Neuron (in vitro differentiated cells): ENCODE results near the gene MPPED1.

ENCODE experiments used
- H2AFZ ChIP-seq: one replicate; pipeline ENCODE4 v1.6.1; 2013; ENCODE audit warnings: low read depth, mild to moderate bottlenecking, inconsistent platforms, low read length, moderate library complexity
- H3K27me3 ChIP-seq: one replicate; pipeline ENCODE4 v1.6.1; 2013; ENCODE audit warnings: low read length; ENCODE audit not compliant: insufficient read depth
- H3K36me3 ChIP-seq: one replicate; pipeline ENCODE4 v1.6.1; 2013; ENCODE audit warnings: low read length; ENCODE audit not compliant: insufficient read depth
- H3K4me1 ChIP-seq: one replicate; pipeline ENCODE4 v1.6.1; 2013; ENCODE audit warnings: low read length; ENCODE audit not compliant: insufficient read depth
- H3K4me3 ChIP-seq: 2 replicates; pipeline ENCODE4 v1.5.1; 2013; ENCODE audit warnings: mild to moderate bottlenecking, low read length, moderate library complexity
- H3K9me3 ChIP-seq: one replicate; pipeline ENCODE4 v1.6.1; 2013; ENCODE audit warnings: low read length

MPPED1 gene

DNA sequence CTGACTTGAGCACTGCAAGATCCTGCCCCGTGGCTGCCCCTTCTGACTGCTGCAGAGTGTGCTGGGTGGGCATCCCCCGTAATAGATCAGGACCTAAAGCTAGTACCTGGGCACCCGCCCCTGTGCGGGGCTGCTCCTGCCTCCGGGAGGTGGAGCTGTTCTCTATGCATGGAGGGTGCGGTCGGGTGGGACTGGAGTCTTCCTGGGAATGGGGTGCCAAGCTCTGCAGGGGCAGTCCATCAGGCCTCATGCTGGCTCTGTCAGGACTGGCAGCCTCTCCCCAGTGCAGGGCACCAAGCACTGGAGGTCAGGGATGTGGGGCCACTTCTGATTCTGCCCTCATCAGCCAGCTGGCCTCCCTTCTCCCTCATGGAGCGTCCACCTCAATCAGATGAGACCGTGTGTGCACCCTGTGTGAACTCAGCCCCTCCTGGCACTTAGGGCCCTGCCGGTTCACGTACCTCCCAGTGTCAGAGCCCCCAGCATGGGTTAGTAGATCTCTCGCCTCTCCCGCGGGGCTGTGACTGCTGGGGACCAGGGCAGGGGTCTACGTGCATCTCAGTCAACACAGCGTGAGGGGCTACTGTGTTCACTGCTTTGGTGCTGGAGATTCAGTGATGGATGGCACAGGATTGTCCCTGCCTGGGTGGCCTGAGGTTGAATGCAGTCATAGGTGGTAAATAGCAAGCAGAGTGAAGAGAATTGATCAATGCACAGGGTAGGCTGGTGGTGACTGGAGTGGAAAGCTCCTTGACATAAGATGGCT, 30.8 kb downstream of the MPPED1 start:
- H3K27me3 ChIP-seq, result peaks cover 27% of the 10 kb centered on the region
- H3K9me3 ChIP-seq, result no peaks in the 10 kb centered on the region
- no peak overlapping the region for H2AFZ ChIP-seq
- H3K4me3 ChIP-seq, result no peak overlapping the region
- H3K36me3 ChIP-seq, result no peaks in the 10 kb centered on the region
- H3K4me1 ChIP-seq, result no peaks in the 10 kb centered on the region

DNA sequence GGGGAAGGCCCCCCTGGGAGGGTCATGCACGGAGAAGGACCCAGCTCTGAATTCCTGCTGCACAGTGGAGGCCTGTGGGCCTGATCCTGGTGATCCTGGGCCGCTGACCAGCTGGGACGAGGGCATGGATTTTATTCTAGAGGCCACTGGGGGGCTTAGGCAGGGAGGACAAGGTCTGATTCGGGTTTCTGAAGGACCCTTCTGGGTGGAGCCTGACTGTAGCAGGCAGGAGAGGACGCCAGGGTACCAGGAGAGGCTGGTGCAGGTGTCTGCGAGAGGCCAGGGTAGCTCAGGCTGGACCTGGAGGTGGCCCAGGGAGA, 31.3 kb downstream of the MPPED1 start:
- Histone ChIP-seq H3K4me1 (no peaks in the 10 kb centered on the region), H3K36me3 (no peaks in the 10 kb centered on the region), H3K27me3 (peaks cover 27% of the 10 kb centered on the region), H3K4me3 (no peak overlapping the region), H3K9me3 (no peaks in the 10 kb centered on the region), H2AFZ (no peak overlapping the region)

DNA sequence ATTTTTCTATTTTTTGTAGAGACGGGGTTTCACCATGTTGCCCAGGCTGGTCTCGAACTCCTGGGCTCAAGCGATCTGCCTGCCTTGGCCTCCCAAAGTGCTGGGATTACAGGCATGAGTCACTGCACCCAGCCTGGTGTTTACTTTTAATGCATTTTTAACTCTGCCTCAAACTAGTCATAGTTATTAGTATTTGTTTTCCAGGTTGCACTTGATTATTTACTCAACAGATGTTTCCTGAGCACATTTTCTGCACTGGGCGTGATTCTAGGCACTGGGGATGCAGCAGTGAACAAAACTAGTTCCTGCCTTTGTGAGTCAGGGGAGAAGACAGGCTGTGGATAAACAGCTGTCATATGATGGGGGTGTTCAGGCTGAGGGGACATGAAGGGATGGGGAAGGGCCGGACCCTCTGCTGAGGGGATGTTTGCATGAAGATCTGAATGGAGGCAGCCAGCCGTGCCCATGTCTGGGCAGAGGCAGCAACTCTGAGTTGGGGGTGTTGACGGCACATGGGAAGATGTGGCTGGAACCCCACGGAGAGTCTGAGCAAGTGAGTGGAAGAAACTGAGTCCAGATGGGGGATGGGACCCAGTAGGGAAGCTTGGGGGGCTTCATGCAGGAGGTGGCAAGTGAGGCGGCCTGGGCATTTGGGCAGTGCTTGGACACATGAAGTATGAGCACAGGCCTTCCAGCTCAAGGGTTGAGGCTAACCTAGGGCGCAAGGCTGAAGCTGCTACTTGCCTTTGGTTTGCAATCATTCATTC, 34.4 kb downstream of the MPPED1 start:
- no peaks in the 10 kb centered on the region for H3K36me3 ChIP-seq
- no peak overlapping the region for H3K4me3 ChIP-seq

DNA sequence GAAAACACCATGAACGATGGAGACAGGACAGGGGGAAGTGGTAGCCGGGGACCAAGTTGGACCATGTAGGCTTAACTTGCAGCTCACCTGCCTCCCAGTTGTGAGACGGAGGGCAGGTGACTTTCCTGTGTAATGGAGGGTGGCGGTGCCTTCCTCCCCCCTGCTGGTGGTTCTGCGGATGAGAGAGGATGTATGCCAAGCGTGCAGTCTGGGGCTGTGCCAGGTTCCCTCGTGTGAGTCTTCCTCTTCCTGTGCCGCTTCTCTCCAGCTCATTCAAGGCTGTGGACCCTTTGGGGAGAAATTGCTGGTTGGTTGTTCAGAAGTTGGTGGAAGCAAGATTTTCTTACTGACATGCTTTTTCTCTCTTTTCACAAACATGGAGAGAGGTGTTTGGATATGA, 35.1 kb downstream of the MPPED1 start:
- no peaks in the 10 kb centered on the region for H3K4me1 ChIP-seq
- H2AFZ ChIP-seq, result no peak overlapping the region
- no peak overlapping the region for H3K4me3 ChIP-seq
- peaks cover 14% of the 10 kb centered on the region for H3K27me3 ChIP-seq
- H3K9me3 ChIP-seq, result no peaks in the 10 kb centered on the region
- no peaks in the 10 kb centered on the region for H3K36me3 ChIP-seq

More for the DNA sequence above, 34.4 kb downstream of the MPPED1 start:
- Histone ChIP-seq H3K4me1 (no peaks in the 10 kb centered on the region), H3K27me3 (peaks cover 20% of the 10 kb centered on the region), H3K9me3 (no peaks in the 10 kb centered on the region), H2AFZ (no peak overlapping the region)

DNA sequence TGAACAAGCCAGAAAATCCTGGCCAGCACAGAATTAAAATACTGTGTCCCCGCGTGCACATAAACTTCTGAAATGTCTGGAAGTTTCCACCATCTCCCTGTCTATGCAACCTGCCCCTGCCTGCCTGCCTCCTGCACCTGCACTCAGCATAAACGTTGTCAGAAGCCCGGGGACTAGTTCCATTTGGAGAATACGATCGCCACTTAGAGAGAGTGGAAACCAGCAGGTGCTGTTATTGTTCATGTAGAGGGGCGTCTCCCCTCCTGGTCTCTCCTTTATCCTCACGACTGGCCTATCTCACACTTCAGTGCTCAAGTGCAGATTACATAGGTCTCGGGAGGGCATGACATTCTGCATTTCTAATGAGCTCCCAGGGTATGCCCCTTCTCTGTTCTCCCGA, 35.6 kb downstream of the MPPED1 start:
- Histone ChIP-seq H3K4me1 (no peaks in the 10 kb centered on the region), H3K4me3 (no peak overlapping the region), H2AFZ (no peak overlapping the region), H3K9me3 (no peaks in the 10 kb centered on the region), H3K36me3 (no peaks in the 10 kb centered on the region), H3K27me3 (peaks cover 10% of the 10 kb centered on the region)

DNA sequence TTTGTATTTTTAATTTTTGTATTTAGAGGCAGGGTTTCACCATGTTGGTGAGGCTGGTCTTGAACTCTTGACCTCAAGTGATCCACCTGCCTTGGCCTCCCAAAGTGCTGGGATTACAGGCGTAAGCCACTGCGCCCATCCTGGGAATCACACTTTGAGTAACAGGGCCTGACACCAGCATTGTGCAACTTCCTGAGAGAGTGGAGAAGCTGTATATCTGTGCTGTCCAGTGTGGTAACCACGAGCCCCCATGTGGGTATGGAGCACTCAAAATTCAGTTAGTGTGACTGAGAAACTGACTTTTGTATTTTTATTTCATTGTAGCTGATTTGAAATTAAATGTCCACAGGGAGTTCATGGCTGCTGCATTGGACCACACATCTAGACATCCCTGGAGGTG, 36.2 kb downstream of the MPPED1 start:
- no peak overlapping the region for H3K4me3 ChIP-seq
- H3K36me3 ChIP-seq, result no peaks in the 10 kb centered on the region
- peaks cover 4% of the 10 kb centered on the region for H3K27me3 ChIP-seq
- no peaks in the 10 kb centered on the region for H3K9me3 ChIP-seq
- no peaks in the 10 kb centered on the region for H3K4me1 ChIP-seq
- no peak overlapping the region for H2AFZ ChIP-seq

DNA sequence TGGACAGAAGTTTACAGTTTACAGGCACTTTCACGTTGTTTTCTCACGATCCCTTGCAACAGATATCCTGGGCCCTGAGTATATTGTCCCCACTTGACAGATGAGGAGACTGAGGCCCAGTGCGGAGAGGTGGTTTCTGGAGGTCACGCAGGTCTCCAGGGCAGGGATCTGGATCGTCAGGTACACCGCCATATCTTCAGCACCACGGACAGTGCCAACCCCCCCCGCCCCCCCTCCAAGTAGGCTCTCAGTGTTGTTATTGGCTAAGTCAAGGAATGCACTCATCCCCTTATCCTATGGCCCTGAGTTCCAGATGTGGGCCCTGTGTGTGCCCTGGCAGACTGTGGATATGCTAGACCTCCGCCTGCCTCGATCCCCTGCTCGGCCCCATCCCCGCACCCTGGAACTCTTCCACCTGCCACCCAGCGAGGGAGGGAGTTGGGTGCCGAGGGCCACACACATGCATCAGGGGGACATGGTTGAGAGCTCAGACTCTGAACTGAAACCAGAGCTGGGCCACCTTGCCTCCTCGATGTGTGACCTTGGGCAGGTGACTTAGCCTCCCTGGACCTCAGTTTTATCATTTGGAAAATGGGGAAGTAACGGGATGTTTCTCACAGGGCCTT, 37.5 kb downstream of the MPPED1 start:
- H3K4me1 ChIP-seq, result no peaks in the 10 kb centered on the region
- H2AFZ ChIP-seq, result no peak overlapping the region
- no peaks in the 10 kb centered on the region for H3K36me3 ChIP-seq
- H3K27me3 ChIP-seq, result no peaks in the 10 kb centered on the region
- H3K4me3 ChIP-seq, result no peak overlapping the region
- no peaks in the 10 kb centered on the region for H3K9me3 ChIP-seq

DNA sequence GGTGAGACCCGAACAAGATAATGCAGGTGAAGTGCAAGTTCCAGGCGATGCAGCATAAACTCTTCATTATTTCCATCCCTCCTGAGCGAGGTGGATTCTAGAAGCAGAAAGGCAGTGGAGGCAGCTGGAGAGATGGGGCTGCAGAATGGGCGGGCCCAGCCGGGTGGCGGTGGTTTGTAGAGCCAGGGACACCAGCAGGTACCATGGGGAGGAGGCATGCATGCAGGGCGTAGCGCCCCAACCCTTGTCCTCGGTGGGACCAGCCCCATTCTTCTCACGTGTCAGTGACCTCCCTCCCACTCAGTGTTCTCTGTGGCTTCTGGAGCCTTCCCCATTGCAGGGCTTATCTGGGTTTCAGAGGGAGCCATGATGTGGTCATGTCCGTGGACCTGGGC, 38.0 kb downstream of the MPPED1 start:
- H3K36me3 ChIP-seq, result no peaks in the 10 kb centered on the region
- no peaks in the 10 kb centered on the region for H3K9me3 ChIP-seq
- no peaks in the 10 kb centered on the region for H3K27me3 ChIP-seq
- H2AFZ ChIP-seq, result no peak overlapping the region
- no peak overlapping the region for H3K4me3 ChIP-seq
- no peaks in the 10 kb centered on the region for H3K4me1 ChIP-seq

DNA sequence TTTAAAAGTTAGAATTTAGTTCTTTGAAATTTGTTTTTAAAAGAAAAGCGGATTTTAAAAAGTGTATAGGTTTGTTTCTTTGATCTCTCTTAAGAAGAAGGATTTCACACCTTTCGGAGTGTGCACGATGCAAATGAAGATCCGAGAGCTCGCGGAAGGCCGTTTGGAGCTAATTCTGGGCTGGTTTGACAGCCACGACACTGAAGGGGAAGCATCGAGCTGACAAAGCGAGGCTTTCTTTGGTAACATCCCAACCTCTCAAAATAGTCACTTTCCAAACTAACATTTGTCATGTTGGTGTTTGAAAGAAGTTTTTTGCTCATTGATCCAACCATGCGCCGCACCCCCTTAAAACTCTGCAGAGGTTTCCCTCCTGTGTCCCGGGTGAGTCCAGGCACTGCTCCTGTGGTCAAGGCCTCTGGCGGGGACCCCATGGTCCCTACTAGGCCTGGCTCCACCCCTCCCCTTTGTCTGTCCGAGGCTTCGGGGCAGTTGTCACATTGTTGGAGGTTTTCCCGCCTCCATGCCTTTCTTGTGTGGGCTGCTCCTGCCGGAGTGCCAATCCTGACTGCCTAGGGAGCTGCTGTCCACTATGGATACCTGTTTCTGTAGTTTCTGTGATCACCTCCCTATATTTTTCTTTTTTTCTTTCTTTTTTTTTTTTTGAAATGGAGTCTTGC, 39.7 kb downstream of the MPPED1 start:
- no peaks in the 10 kb centered on the region for H3K4me1 ChIP-seq
- no peaks in the 10 kb centered on the region for H3K27me3 ChIP-seq
- H2AFZ ChIP-seq, result no peak overlapping the region
- no peaks in the 10 kb centered on the region for H3K9me3 ChIP-seq
- no peaks in the 10 kb centered on the region for H3K36me3 ChIP-seq
- H3K4me3 ChIP-seq, result no peak overlapping the region

DNA sequence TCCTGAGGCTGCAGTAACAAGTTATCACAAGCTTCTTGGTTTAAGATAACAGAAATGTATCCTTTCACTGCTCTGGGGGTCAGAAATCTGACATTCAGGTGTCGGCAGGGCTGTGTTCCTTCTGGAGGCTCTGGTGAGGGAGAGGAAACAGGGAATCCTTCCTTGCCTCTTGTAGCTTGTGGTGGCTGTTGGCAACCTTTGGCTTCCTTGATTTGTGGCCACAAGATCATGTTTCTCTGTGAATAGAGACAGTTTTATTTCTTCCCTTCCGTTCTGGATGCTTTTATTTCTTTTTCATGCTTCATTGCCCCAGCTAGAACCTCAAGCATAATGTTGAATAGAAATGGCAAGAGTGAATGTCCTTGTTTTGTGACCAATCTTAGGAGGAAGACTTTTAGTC, 44.0 kb downstream of the MPPED1 start:
- Histone ChIP-seq H3K36me3 (no peaks in the 10 kb centered on the region), H2AFZ (no peak overlapping the region), H3K4me1 (no peaks in the 10 kb centered on the region), H3K4me3 (no peak overlapping the region), H3K9me3 (no peaks in the 10 kb centered on the region), H3K27me3 (no peaks in the 10 kb centered on the region)

DNA sequence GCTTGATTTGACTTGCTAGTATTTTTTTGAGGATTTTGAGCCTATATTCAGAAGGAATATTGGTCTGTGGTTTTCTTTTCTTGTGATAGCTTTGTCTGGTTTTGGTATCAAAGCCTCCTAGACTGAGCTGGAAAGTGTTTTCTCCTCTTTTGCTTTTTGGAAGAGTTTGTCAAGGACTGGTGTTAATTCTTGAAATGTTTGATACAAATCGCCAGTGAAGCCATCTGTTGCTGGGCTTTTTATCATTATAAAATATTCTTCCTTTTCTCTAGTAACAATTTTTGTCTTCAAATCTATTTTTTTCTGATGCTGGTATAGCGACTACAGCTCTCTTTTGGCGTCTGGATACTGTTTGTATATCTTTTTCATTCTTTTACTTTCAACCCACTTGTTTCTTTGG, 45.2 kb downstream of the MPPED1 start:
- no peaks in the 10 kb centered on the region for H3K36me3 ChIP-seq
- no peak overlapping the region for H2AFZ ChIP-seq
- no peak overlapping the region for H3K4me3 ChIP-seq
- no peaks in the 10 kb centered on the region for H3K27me3 ChIP-seq
- H3K9me3 ChIP-seq, result no peaks in the 10 kb centered on the region
- H3K4me1 ChIP-seq, result no peaks in the 10 kb centered on the region

DNA sequence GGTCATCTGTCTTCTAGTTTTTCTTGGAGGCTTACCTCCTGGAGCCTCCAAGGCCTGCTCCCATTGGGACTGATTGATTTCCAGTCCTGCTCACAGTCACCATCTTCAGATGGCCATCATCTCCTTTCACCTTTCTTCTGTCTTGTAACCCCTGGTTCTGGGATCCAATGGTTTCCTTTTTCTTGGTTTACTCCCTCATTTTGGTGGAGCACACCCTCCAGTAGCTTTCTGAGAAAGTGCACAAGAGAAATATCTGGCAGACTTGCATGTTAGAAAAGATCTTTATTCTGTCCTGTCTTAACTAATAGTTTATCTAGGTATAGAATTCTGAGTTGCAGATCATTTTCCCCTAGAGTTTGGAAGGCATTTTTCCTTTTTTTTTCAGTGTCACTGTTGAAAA, 50.9 kb downstream of the MPPED1 start:
- no peak overlapping the region for H2AFZ ChIP-seq
- no peaks in the 10 kb centered on the region for H3K4me1 ChIP-seq
- H3K4me3 ChIP-seq, result no peak overlapping the region
- H3K36me3 ChIP-seq, result no peaks in the 10 kb centered on the region
- H3K9me3 ChIP-seq, result no peaks in the 10 kb centered on the region
- H3K27me3 ChIP-seq, result peaks cover 7% of the 10 kb centered on the region

DNA sequence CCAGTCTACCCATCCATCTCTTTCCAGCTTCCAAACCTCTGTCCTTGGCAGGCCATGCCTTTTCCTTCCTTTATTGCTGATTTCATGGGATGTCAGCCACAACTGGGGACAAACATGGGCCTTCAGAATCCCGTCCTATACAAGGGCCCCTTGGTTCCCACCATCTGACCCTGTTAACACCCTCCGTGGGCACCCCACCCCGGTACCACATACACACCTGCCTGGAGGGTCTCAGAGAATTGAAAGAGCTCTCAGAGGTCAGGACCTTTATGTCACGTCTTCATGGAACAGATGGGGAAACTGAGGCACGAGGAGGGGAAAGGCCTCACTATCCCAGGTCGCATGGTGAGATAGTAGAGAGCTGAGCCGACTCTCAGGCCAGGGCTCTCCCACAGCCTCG, 53.0 kb downstream of the MPPED1 start:
- Histone ChIP-seq H3K9me3 (no peaks in the 10 kb centered on the region), H3K27me3 (peaks cover 9% of the 10 kb centered on the region), H2AFZ (no peak overlapping the region), H3K4me1 (no peaks in the 10 kb centered on the region), H3K4me3 (no peak overlapping the region), H3K36me3 (no peaks in the 10 kb centered on the region)
